CD4-positive, alpha-beta T cell treated with Interleukin-15 for 1 hour (primary cell): ENCODE measurements around the gene MTM1.
A peak's percentile ranks its signal among the peaks of the same experiment; 100 is the strongest.

ENCODE experiments used
- DNase-seq: peaks from one replicate; pipeline ENCODE4 v3.0.0-alpha.2; 2020

Gene MTM1

DNA sequence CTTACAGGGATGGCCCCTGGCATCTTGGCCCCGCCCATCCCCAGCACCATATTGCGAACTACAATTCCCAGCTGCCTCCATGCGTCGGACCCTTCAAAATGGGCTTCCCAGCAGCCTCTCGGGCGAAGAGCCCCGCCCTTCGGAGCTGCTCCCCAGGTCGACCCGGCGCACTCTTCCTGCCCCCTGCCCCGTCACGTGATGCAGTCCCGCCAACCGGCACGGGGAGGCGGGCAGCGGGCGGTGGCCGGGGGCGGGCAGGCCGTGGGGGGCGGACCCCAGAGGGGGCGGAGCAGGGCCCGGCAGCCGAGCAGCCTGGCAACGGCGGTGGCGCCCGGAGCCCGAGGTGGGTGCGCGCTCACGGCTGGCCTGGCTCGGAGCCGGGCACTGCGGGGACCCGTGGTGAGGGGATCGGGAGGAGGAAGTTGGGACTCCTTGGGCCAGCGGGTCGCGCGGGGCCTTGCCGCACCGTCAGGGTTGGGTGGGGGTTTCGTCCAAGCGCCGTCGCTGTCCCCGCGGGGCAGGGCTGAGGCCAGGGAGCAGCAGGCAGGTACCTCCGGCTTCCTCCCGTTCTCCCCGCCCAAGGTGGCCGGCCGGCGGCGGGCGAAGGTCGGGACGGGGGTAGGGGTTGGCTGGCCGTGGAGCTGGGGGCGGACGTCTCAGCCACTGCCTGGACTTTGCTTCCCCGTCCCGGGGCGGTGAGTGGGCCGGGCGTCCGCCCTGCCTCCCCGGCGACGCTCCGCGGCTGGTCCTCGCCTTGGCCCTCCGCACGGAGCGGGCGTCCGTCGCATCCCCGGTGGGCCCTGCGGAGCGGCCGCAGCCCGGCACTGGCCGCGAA, at the start of gene MTM1:
MTM1 (plus strand) TSS at position 302 of the 835 bp plus-strand sequence. CDS start 23,994 bp downstream, outside the sequence.
- peak; percentile 96 for DNase-seq

- no peak for DNase-seq
Measured at GRCh38 chrX:150522494-150522893, 45.9 kb upstream of the MTM1 start.

DNA sequence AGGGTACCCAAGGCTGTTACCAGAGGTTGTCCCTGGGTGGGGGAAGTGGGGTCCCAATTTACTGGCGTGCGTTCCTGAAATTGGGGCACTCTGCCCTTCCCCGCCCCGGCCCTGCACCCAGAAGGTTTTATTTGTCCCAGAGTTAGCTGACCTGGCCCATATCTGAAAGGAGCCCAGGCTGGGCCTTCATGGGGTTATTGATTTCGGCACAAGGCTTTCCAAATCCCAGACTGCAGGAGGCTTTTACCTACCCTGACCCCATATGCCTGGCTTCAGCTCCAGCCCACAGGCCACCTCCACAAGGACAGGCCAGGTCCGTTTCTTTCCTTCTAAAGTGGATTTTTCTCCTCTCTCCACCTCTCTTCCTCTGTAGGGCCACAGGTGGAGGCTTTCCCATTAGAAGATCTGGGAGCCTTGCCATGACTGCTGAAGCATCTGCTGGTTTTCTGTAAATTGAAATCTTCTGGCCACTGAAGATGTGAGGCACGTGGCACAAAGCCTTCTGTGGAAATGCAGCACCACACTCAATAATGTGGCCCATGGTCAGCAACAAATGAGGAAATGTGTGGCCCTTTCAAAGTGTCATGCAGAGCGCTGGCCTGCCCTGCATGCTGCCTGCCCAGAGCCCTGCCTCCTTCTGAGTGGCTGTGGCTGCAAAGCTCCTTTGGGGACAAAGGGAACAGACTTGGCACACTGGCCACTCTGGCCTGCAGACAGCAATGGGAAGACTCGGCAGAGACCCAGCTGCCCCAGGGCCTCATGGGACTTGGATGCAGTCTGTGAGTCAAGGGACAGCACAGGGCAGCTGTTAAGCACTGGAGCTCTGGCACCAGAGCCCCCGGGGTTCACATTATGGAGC, 43.1 kb upstream of the MTM1 start:
- no peak for DNase-seq

GRCh38 chrX:150526692-150527091, 41.7 kb upstream of the MTM1 start:
- DNase-seq, result no peak

GRCh38 chrX:150527108-150527507, 41.3 kb upstream of the MTM1 start:
- DNase-seq, result no peak

DNA sequence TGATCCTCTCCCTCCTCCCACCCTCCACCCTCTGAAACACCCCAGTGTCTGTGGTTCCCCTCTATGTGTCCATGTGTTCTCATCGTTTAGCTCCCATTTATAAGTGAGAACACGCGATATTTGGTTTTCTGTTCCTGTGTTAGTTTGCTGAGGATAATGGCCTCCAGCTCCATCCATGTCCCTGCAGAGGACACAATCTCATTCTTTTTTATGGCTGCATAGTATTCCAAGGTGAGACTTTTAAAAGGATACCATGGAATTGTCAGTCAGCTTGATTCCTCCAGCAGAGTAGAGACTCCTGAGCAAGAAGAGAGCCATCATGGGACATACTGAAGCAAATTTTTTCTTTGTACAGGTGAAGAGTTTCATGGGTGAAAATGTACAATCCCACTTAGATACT, 38.8 kb upstream of the MTM1 start:
- DNase-seq, result no peak

DNA sequence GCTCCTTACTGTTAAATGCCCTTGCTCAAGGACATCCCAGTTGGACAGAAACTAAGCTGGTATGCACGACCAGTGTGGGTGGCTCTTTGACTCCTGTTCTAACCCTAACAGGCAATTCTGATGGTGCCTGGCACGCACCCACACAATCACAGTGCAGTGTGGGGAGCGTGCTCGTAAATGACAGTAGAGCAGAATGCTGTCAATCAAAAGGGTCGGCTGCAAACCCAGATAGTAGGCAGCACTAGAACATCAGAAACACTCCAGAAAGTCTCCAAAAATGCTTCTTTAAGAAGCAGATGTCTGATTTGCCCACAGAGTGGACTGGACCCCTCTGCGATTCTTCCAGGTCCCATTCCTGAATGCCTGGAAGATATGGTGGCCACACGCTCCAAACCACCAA, 37.6 kb upstream of the MTM1 start:
- no peak for DNase-seq

DNA sequence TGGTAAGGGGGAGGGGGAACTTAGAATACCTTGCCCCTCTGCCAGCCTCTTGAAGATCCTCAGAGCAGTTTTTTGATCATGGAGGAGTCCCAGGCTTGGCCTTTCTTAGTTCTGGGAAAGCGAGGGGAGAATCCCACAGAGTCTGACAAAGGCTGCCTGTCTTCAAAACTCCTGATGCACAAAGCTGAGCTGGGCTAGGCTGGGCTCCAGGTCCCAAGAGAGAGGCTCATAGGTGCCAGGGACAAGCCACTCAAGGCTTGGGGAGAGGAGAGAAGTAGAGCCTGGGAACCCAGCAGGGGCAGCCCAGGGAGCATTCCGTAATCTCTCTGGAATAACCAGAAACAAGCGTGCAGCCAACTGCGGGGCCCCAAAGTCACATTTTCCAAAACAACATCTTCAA, 37.0 kb upstream of the MTM1 start:
- DNase-seq, result no peak

DNA sequence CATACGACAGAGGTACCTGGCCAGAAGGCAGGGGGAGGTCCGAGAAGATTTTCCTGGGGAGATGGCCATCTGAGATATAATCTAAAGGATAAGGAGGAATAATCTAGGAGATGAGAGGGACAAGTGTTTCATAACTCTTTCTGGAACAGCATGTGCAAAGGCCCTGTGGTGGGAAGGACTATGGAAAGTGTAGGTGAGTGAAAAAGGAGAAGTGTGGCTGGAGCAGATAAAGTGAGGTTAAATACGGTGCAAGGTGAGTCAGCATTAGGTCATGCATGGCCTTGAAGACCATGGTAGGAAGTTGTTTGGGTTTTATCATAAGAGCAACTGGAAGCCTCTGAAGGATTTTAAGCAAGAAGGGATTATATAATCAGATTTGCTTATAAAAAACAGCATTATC, 34.6 kb upstream of the MTM1 start:
- DNase-seq, result no peak

GRCh38 chrX:150536455-150537116, 31.8 kb upstream of the MTM1 start:
- DNase-seq, result no peak

DNA sequence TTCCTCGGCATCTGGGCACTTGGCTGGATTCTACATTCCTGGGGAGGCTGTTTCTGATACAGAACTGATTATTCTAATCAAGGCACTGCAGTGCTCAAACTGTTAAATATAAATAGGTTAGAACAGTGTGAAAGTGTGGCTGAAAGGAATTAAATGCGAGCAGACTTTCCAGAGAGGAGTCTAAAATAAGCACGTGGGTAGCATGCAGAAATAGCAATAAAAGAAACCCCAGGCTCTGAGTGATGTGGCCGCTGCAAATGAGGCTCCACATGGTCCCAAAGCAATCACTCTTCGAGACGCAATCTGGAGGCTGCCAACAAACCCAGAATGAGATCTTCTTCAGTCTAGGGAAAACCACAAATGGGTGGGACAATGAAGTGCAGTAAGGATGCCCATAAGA, 30.6 kb upstream of the MTM1 start:
- DNase-seq, result no peak

- no peak for DNase-seq
Measured at GRCh38 chrX:150540965-150541364, 27.5 kb upstream of the MTM1 start.

- DNase-seq, result no peak
Measured at GRCh38 chrX:150542846-150543229, 25.6 kb upstream of the MTM1 start.

DNA sequence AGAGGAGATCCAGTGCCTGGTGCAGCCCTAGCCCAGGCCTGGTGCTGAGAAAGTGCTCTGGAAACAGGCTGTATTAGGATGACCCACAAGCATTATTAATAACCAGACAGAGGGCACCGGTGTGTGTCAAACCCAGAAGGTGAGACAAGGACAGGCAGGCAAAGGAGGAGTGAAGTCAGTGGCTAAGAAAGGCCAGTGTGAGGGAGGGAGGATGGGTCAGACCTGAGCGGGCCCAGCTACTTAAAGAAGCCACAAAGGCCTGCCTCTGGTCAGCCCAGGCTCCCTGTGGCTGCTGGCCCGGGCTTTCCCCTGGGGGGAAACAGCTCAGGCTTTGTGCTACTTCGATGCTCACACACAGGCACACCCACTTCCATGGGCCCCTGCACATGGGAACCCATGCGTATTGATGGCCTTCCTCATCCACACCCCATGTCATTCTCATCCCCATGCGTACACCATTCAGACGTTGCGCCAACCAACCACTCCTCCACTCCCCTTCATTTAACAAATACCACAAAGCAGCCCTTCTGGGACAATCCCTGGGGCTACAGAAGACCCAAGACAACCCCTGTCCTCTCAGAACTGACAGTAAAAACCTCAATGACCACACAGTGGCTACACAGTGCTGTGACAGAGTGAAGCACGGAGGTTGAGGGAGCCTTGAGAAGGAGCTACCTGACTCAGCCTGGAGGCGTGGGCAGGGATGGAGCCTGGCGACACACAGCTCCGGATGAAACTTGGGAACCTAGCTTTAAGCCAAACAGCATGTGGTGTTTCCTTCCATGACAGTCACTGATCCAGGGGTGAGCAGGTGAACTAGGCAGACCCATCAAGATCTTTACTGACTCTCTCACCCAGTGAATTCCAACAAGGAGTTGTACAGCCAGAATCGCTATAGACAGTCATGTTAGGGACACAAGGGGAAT, 24.9 kb upstream of the MTM1 start:
- DNase-seq, result no peak

GRCh38 chrX:150544222-150544787, 24.1 kb upstream of the MTM1 start:
- DNase-seq, result no peak

GRCh38 chrX:150544835-150545770, 23.3 kb upstream of the MTM1 start:
- no peak for DNase-seq

DNA sequence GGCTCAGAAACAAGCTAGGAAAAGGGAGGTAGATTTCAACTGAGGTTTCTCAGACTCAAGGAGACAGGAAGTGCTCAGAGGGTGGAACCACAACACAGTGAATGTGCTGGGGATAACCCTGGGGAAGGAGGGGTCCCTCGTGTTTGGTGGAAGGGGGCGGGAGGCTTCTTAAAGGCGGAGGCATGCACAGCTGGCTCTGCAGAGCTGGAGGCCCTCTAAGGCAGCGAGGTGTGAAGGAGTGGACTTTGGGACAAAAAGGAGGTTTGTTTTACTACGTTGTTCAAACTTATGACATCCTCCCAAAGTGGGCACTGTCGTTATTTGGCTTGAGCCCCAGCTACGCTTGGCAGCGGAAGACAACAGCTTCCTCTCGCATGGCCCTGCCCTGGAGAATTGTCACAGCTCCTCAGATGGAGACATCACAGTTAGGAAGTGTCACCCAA, 21.7 kb upstream of the MTM1 start:
- DNase-seq, result peak; percentile 34

DNA sequence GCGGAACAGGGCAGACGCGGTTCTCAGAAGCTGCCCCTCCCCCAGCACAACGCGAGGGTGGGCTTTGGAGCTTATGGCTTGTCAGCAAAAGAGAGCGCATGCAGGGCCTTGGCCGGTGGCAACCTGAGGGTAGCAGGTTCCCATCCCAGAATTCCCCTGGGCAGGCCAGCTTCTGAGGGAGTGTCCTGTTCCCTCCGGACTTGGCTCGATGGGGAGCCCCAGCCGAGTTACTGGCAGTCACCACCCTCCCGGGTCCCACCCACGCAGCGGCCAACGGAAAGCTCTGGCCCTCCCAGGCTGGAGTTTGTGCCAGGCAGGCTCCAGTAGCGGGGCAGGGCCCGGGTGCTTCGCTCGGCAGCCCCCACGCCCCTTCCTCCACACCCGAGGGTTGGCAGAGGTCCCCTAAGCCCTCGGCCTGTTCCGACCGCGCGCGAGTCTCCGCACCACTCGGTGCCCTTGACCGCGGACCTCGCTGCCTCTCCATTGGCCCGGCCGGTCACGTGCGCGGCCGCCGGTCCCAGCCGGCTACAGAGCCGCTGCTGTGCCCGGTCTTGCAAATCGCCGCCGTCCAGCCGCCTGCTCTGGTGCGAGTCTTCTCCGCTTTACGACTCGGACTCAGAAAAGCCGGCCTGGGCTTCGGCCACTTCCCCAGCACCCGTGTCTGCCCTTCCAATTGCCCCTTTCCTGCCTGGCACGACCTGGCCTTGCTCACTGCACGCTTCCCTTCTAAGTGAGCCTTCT, 20.9 kb upstream of the MTM1 start:
- DNase-seq, result peak; percentile 39

- DNase-seq, result no peak
Measured at GRCh38 chrX:150548251-150548650, 20.2 kb upstream of the MTM1 start.

DNA sequence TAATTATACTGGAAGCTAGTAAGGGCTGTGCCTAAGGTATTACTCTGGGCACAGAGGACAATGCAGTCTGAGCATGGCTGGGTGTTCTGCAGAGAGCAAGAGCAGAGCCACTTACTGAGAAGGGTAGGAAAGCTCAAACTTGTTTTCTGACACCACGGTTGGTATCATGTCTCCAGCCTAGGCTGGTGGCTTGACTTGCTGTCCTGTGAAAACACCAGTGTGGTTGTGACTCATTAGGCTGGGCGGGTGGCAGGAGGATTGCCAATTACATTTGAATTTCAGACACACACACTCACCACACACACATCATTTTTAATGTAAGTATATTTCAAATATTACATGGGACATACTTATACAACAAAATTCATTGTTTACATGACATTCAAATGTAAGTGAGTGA, 19.7 kb upstream of the MTM1 start:
- DNase-seq, result no peak
